Caco-2 (cell line): ENCODE data around the gene UBA3. TPM values are rescaled to one million over a fixed set of nuclear protein-coding genes. Genes with fewer than 3 reads are reported as not detected.

Source experiments
- BruUV-seq: library from RNA; stranded (reverse); fragments of 400-500 nt; replicated peaks from 2 replicates; lab custom pipeline; 2021; lab: Mats Ljungman, UMichigan
- CTCF ChIA-PET: fragments of 300-600 bp; sonication (Branson Sonifier 250); formaldehyde crosslinking; loops from one replicate; lab custom pipeline; 2022; ENCODE audit warnings: antibody characterized with exemption; lab: Charles Lee
- POLR2A ChIA-PET: fragments of 300-600 bp; sonication (Branson Sonifier 250); formaldehyde crosslinking; loops from one replicate; lab custom pipeline; 2022; ENCODE audit warnings: antibody characterized with exemption; lab: Charles Lee
- DNase-seq, 2 experiments: peaks; one replicate each; pipeline versions ENCODE4 v3.0.0 to v3.0.0-alpha.2; 2020 to 2022
- H3K27me3 ChIP-seq: replicated peaks from 2 replicates; pipeline ENCODE4 v1.6.0; 2011; ENCODE audit warnings: low read length; ENCODE audit not compliant: control insufficient read depth, insufficient read depth
- H3K36me3 ChIP-seq: 2 replicates; pipeline ENCODE4 v1.5.1; 2011; ENCODE audit warnings: low read length; ENCODE audit not compliant: control insufficient read depth, insufficient read depth
- H3K4me1 ChIP-seq: fragments of 250-450 bp; sonication (Bioruptor Pico); 2 replicates; pipeline ENCODE4 v1.5.1; 2020; ENCODE audit warnings: mild to moderate bottlenecking
- H3K4me3 ChIP-seq: 2 replicates; pipeline ENCODE4 v1.5.1; 2011; ENCODE audit warnings: low read depth, mild to moderate bottlenecking, control low read depth, low read length
- H3K9me3 ChIP-seq: fragments of 250-450 bp; sonication (Bioruptor Pico); 2 replicates; pipeline ENCODE4 v1.5.1; 2020; ENCODE audit warnings: mild to moderate bottlenecking, moderate library complexity
- H3K27ac Mint-ChIP-seq: one replicate; pipeline ENCODE4 v1.8.0; 2022; ENCODE audit warnings: mixed read lengths; ENCODE audit not compliant: unreplicated experiment
- H3K27me3 Mint-ChIP-seq: one replicate; pipeline ENCODE4 v1.8.0; 2022; ENCODE audit warnings: mixed read lengths; ENCODE audit not compliant: insufficient read depth, unreplicated experiment
- H3K36me3 Mint-ChIP-seq: one replicate; pipeline ENCODE4 v1.8.0; 2022; ENCODE audit warnings: mild to moderate bottlenecking, mixed read lengths; ENCODE audit not compliant: insufficient read depth, unreplicated experiment
- H3K4me1 Mint-ChIP-seq: one replicate; pipeline ENCODE4 v1.8.0; 2022; ENCODE audit warnings: low read depth, mixed read lengths; ENCODE audit not compliant: unreplicated experiment
- H3K4me3 Mint-ChIP-seq: one replicate; pipeline ENCODE4 v1.8.0; 2022; ENCODE audit warnings: mild to moderate bottlenecking, moderate library complexity, mixed read lengths; ENCODE audit not compliant: unreplicated experiment
- H3K9me3 Mint-ChIP-seq: one replicate; pipeline ENCODE4 v1.8.0; 2022; ENCODE audit warnings: mixed read lengths; ENCODE audit not compliant: unreplicated experiment
- CTCF ChIP-seq, 2 experiments: fragments of 200-600 bp in 1 of 2; IDR thresholded peaks; 1 replicate in 1 of 2; 2 replicates in 1 of 2; pipeline versions ENCODE4 v1.5.1 to v1.8.0; 2011 to 2022; ENCODE audit warnings: antibody characterized with exemption in 1 of 2, control low read depth in 1 of 2, inconsistent platforms in 1 of 2, low read depth in 1 of 2, low read length in 1 of 2, mild to moderate bottlenecking in 1 of 2, moderate library complexity in 1 of 2; ENCODE audit not compliant: insufficient read depth in 1 of 2, severe bottlenecking in 1 of 2, unreplicated experiment in 1 of 2
- intact Hi-C: fragments of 100-400 bp; cut with micrococcal nuclease; formaldehyde crosslinking; loops from one replicate; pipeline ENCODE4 v1.10.0; 2022; ENCODE audit not compliant: unreplicated experiment
- total RNA-seq: library from RNA; stranded (reverse); gene quantifications from 2 replicates; pipeline ENCODE4 v1.2.3, GENCODE V29; 2022

Gene UBA3
- total RNA-seq, 1 experiment from 2014 or later: 49.6 TPM

- no peak for DNase-seq
- ChIA-PET POLR2A (no interaction called here), CTCF (no interaction called here)
- H3K9me3 Mint-ChIP-seq: no peaks in the 10 kb centered on the region
- H3K27me3 Mint-ChIP-seq: no peaks in the 10 kb centered on the region
- Histone ChIP-seq H3K4me1 (peaks cover 8% of the 10 kb centered on the region; the same call in 1 of the 2 replicates), H3K36me3 (no peaks in the 10 kb centered on the region), H3K9me3 (no peaks in the 10 kb centered on the region), H3K4me3 (no peak overlapping the region), H3K27me3 (no peaks in the 10 kb centered on the region)
- H3K27ac Mint-ChIP-seq: no peak overlapping the region
- intact Hi-C loops: no loop called here
- no peak for TF ChIP-seq CTCF (IDR thresholded peaks at IDR 0.05; ENCODE audit: insufficient read depth in 1 of 2, low read depth in 1 of 2, low read length in 1 of 2, severe bottlenecking in 1 of 2, unreplicated experiment in 1 of 2)
- no peak overlapping the region for H3K4me3 Mint-ChIP-seq
- BruUV-seq: no TSS peak
- H3K36me3 Mint-ChIP-seq: no peaks in the 10 kb centered on the region
- H3K4me1 Mint-ChIP-seq: no peaks in the 10 kb centered on the region
Observed at GRCh38 chr3:69113536-69113935, 33.4 kb upstream of the UBA3 start.

GRCh38 chr3:69110941-69111546, 30.9 kb upstream of the UBA3 start:
- intact Hi-C loops: no loop called here
- Mint-ChIP-seq H3K27me3 (no peaks in the 10 kb centered on the region), H3K27ac (no peak overlapping the region), H3K4me3 (no peak overlapping the region), H3K9me3 (no peaks in the 10 kb centered on the region), H3K36me3 (no peaks in the 10 kb centered on the region), H3K4me1 (no peaks in the 10 kb centered on the region)
- POLR2A ChIA-PET: no interaction called here
- H3K4me3 ChIP-seq: no peak overlapping the region
- BruUV-seq: no TSS peak
- H3K27me3 ChIP-seq: no peaks in the 10 kb centered on the region
- TF ChIP-seq CTCF (IDR thresholded peaks at IDR 0.05; ENCODE audit: insufficient read depth in 1 of 2, low read depth in 1 of 2, low read length in 1 of 2, severe bottlenecking in 1 of 2, unreplicated experiment in 1 of 2): no peak
- H3K36me3 ChIP-seq: no peaks in the 10 kb centered on the region
- DNase-seq: no peak
- CTCF ChIA-PET: no interaction called here
- H3K9me3 ChIP-seq: no peaks in the 10 kb centered on the region
- H3K4me1 ChIP-seq: no peaks in the 10 kb centered on the region

GRCh38 chr3:69108811-69109210, 28.6 kb upstream of the UBA3 start:
- TF ChIP-seq CTCF (IDR thresholded peaks at IDR 0.05; ENCODE audit: insufficient read depth in 1 of 2, low read depth in 1 of 2, low read length in 1 of 2, severe bottlenecking in 1 of 2, unreplicated experiment in 1 of 2): no peak
- no peaks in the 10 kb centered on the region for H3K4me1 ChIP-seq
- no peaks in the 10 kb centered on the region for H3K4me1 Mint-ChIP-seq
- POLR2A ChIA-PET: no interaction called here
- H3K27ac Mint-ChIP-seq: no peak overlapping the region
- H3K27me3 Mint-ChIP-seq: no peaks in the 10 kb centered on the region
- no peaks in the 10 kb centered on the region for H3K36me3 ChIP-seq
- no peaks in the 10 kb centered on the region for H3K27me3 ChIP-seq
- intact Hi-C loops: no loop called here
- no peak overlapping the region for H3K4me3 Mint-ChIP-seq
- no peak for DNase-seq
- no peaks in the 10 kb centered on the region for H3K9me3 Mint-ChIP-seq
- CTCF ChIA-PET: no interaction called here
- BruUV-seq: no TSS peak
- H3K9me3 ChIP-seq: no peaks in the 10 kb centered on the region
- no peak overlapping the region for H3K4me3 ChIP-seq
- H3K36me3 Mint-ChIP-seq: no peaks in the 10 kb centered on the region
